Colonic mucosa (tissue), 4 donors: Measurements from ENCODE around the gene ASB3. TPM values are rescaled to one million over a fixed set of nuclear protein-coding genes. Genes with fewer than 3 reads are reported as not detected.

ENCODE experiments used
- DNase-seq: peaks from one replicate; pipeline ENCODE4 v3.0.0-alpha.2; 2020
- H3K27ac ChIP-seq: fragments of 200-600 bp; one replicate; pipeline ENCODE4 v1.8.0; 2021
- H3K27me3 ChIP-seq: fragments of 200-600 bp; one replicate; pipeline ENCODE4 v1.8.0; 2021
- H3K36me3 ChIP-seq: fragments of 200-600 bp; one replicate; pipeline ENCODE4 v1.8.0; 2021
- H3K4me1 ChIP-seq: fragments of 200-600 bp; one replicate; pipeline ENCODE4 v1.8.0; 2021; ENCODE audit warnings: mild to moderate bottlenecking
- H3K4me3 ChIP-seq: fragments of 200-600 bp; one replicate; pipeline ENCODE4 v1.8.0; 2021
- H3K9ac ChIP-seq, 2 donors: one replicate each; pipeline ENCODE4 v1.7.0; 2013; ENCODE audit warnings: control low read depth in 2 of 2, low read depth in 2 of 2, low read length in 2 of 2
- H3K9me3 ChIP-seq: fragments of 200-600 bp; one replicate; pipeline ENCODE4 v1.8.0; 2021
- CTCF ChIP-seq: fragments of 200-600 bp; IDR thresholded peaks from one replicate; pipeline ENCODE4 v1.8.0; 2022; ENCODE audit warnings: antibody characterized with exemption, mild to moderate bottlenecking
- intact Hi-C: fragments of 100-400 bp; cut with DNase I; formaldehyde crosslinking; loops from one replicate; pipeline ENCODE4 v1.14.1; 2022
- total RNA-seq, 2 donors: library from RNA; stranded (reverse); fragmentation: NEBNext Ultra II Directional in 1 of 2; extraction: Animal tissue kit (Norgen Biotek cat#: 25700) in 1 of 2; gene quantifications; one replicate each; pipeline ENCODE4 v1.2.1, GENCODE V29; 2021
- donor health status: healthy.
- donor health status: DM: no; HTN: no; CAD: no.
- donor health status: DM: no; HTN: no; CAD: no.

ASB3 gene
- total RNA-seq, 2 donors from 2014 or later = 9.9 to 12.3 TPM

- H3K4me3 ChIP-seq = no peak overlapping the region
- no peak overlapping the region for H3K9ac ChIP-seq
- no peaks in the 10 kb centered on the region for H3K36me3 ChIP-seq
- no peaks in the 10 kb centered on the region for H3K9me3 ChIP-seq
- H3K27me3 ChIP-seq = no peaks in the 10 kb centered on the region
- intact Hi-C loops = no loop called here
- TF ChIP-seq CTCF = no peak
- H3K27ac ChIP-seq = no peak overlapping the region
- DNase-seq = no peak
- H3K4me1 ChIP-seq = no peaks in the 10 kb centered on the region
Measured at GRCh38 chr2:53655256-53655655, 131.5 kb downstream of the ASB3 start.

- H3K27ac ChIP-seq = no peak overlapping the region
- H3K9me3 ChIP-seq = no peaks in the 10 kb centered on the region
- H3K4me3 ChIP-seq = no peak overlapping the region
- H3K4me1 ChIP-seq = no peaks in the 10 kb centered on the region
- H3K27me3 ChIP-seq = no peaks in the 10 kb centered on the region
- TF ChIP-seq CTCF = no peak
- intact Hi-C loops = no loop called here
- no peak for DNase-seq
- no peaks in the 10 kb centered on the region for H3K36me3 ChIP-seq
- H3K9ac ChIP-seq = no peak overlapping the region
Measured at GRCh38 chr2:53654396-53654795, 132.4 kb downstream of the ASB3 start.

GRCh38 chr2:53652131-53652530, 134.6 kb downstream of the ASB3 start:
- intact Hi-C loops = no loop called here
- Histone ChIP-seq H3K27ac (no peak overlapping the region), H3K9me3 (no peaks in the 10 kb centered on the region), H3K4me1 (no peaks in the 10 kb centered on the region), H3K9ac (no peak overlapping the region), H3K36me3 (no peaks in the 10 kb centered on the region), H3K4me3 (no peak overlapping the region), H3K27me3 (no peaks in the 10 kb centered on the region)
- no peak for DNase-seq
- no peak for TF ChIP-seq CTCF

- no peaks in the 10 kb centered on the region for H3K36me3 ChIP-seq
- no peaks in the 10 kb centered on the region for H3K27me3 ChIP-seq
- intact Hi-C loops = no loop called here
- H3K9me3 ChIP-seq = no peaks in the 10 kb centered on the region
- no peak overlapping the region for H3K9ac ChIP-seq
- H3K4me3 ChIP-seq = no peak overlapping the region
- H3K4me1 ChIP-seq = no peaks in the 10 kb centered on the region
- DNase-seq = no peak
- H3K27ac ChIP-seq = no peak overlapping the region
- TF ChIP-seq CTCF = no peak
Measured at GRCh38 chr2:53646788-53647187, 140.0 kb downstream of the ASB3 start.

- Histone ChIP-seq H3K4me3 (no peak overlapping the region), H3K27me3 (no peaks in the 10 kb centered on the region), H3K4me1 (no peaks in the 10 kb centered on the region), H3K27ac (no peak overlapping the region), H3K9ac (no peak overlapping the region), H3K9me3 (no peaks in the 10 kb centered on the region), H3K36me3 (no peaks in the 10 kb centered on the region)
- TF ChIP-seq CTCF = no peak
- intact Hi-C loops = no loop called here
- no peak for DNase-seq
Measured at GRCh38 chr2:53641290-53641689, 145.5 kb downstream of the ASB3 start.

- no peaks in the 10 kb centered on the region for H3K36me3 ChIP-seq
- no peak overlapping the region for H3K27ac ChIP-seq
- no peaks in the 10 kb centered on the region for H3K27me3 ChIP-seq
- no peaks in the 10 kb centered on the region for H3K9me3 ChIP-seq
- no peak overlapping the region for H3K4me3 ChIP-seq
- H3K9ac ChIP-seq = no peak overlapping the region
- no peak for DNase-seq
- intact Hi-C loops = no loop called here
- TF ChIP-seq CTCF = no peak
- H3K4me1 ChIP-seq = no peaks in the 10 kb centered on the region
Measured at GRCh38 chr2:53640466-53640865, 146.3 kb downstream of the ASB3 start.
